Measurements from ENCODE around the gene LRRC8D. TPM values are rescaled to one million over a fixed set of nuclear protein-coding genes. Genes with fewer than 3 reads are reported as not detected.

The LRRC8D gene
- total RNA-seq, 2 donors from 2014 or later, result 8.5 to 49.6 TPM

- Histone ChIP-seq H3K36me3 (no peaks in the 10 kb centered on the region), H3K4me3 (no peak overlapping the region), H3K4me1 (replicated peaks) (no peaks in the 10 kb centered on the region), H3K27me3 (replicated peaks; ENCODE audit: insufficient read depth) (no peaks in the 10 kb centered on the region), H3K27ac (no peak overlapping the region), H3K9me3 (no peaks in the 10 kb centered on the region)
- TF ChIP-seq, protein P1, sequence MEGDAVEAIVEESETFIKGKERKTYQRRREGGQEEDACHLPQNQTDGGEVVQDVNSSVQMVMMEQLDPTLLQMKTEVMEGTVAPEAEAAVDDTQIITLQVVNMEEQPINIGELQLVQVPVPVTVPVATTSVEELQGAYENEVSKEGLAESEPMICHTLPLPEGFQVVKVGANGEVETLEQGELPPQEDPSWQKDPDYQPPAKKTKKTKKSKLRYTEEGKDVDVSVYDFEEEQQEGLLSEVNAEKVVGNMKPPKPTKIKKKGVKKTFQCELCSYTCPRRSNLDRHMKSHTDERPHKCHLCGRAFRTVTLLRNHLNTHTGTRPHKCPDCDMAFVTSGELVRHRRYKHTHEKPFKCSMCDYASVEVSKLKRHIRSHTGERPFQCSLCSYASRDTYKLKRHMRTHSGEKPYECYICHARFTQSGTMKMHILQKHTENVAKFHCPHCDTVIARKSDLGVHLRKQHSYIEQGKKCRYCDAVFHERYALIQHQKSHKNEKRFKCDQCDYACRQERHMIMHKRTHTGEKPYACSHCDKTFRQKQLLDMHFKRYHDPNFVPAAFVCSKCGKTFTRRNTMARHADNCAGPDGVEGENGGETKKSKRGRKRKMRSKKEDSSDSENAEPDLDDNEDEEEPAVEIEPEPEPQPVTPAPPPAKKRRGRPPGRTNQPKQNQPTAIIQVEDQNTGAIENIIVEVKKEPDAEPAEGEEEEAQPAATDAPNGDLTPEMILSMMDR (IDR thresholded peaks at IDR 0.05), result no peak
- no peak for TF ChIP-seq POLR2A (IDR thresholded peaks at IDR 0.05)
- TF ChIP-seq POLR2AphosphoS5 (IDR thresholded peaks at IDR 0.05), result no peak
- intact Hi-C loops (cut with DNase I), result no loop called here
- WGBS, result 97% methylated on average over 1 of the region's 1 CpG
- DNase-seq (ENCODE audit: low spot score), result no peak
Observed at GRCh38 chr1:89810880-89811279, 10.0 kb upstream of the LRRC8D start.

GRCh38 chr1:89812992-89813391, 7.8 kb upstream of the LRRC8D start:
- WGBS, result 55% methylated on average over 1 of the region's 1 CpG
- intact Hi-C loops (cut with DNase I), result no loop called here
- no peak overlapping the region for H3K27ac ChIP-seq
- TF ChIP-seq POLR2AphosphoS5 (IDR thresholded peaks at IDR 0.05) (no peak), POLR2A (IDR thresholded peaks at IDR 0.05) (no peak)
- TF ChIP-seq, protein P1 (IDR thresholded peaks at IDR 0.05), result no peak
- DNase-seq (ENCODE audit: low spot score), result no peak
- H3K27me3 ChIP-seq (replicated peaks; ENCODE audit: insufficient read depth), result no peaks in the 10 kb centered on the region
- H3K9me3 ChIP-seq, result no peaks in the 10 kb centered on the region
- H3K4me1 ChIP-seq (replicated peaks), result no peaks in the 10 kb centered on the region
- H3K36me3 ChIP-seq, result no peaks in the 10 kb centered on the region
- H3K4me3 ChIP-seq, result no peak overlapping the region

DNA sequence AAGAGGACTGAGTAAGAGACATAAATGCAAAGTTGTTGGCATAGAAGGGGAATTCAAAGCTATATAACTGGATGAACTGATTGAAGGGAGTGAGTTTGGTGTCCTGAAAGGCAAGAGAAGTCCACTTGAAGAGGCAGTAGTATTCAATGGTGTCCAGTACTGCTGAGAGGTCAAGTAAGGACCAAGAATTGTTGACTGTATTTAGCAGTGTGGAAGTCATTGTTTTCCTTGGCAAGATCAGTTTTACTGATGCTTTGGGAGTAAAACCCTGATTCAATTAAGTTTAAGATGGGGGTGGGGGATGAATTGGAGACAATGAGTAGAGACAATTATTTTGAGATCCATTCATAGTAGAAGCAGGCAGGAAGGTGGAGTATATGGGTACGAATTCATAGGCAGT, 5.8 kb upstream of the LRRC8D start:
- no peaks in the 10 kb centered on the region for H3K36me3 ChIP-seq
- no peak for DNase-seq (ENCODE audit: low spot score)
- WGBS, result 92% methylated on average over 1 of the region's 1 CpG
- no peaks in the 10 kb centered on the region for H3K27me3 ChIP-seq (replicated peaks; ENCODE audit: insufficient read depth)
- intact Hi-C loops (cut with DNase I), result no loop called here
- no peaks in the 10 kb centered on the region for H3K4me1 ChIP-seq (replicated peaks)
- H3K9me3 ChIP-seq, result no peaks in the 10 kb centered on the region
- TF ChIP-seq POLR2A (IDR thresholded peaks at IDR 0.05) (no peak), POLR2AphosphoS5 (IDR thresholded peaks at IDR 0.05) (no peak)
- TF ChIP-seq, protein P1 (IDR thresholded peaks at IDR 0.05), result no peak
- H3K27ac ChIP-seq, result no peak overlapping the region
- no peak overlapping the region for H3K4me3 ChIP-seq

DNA sequence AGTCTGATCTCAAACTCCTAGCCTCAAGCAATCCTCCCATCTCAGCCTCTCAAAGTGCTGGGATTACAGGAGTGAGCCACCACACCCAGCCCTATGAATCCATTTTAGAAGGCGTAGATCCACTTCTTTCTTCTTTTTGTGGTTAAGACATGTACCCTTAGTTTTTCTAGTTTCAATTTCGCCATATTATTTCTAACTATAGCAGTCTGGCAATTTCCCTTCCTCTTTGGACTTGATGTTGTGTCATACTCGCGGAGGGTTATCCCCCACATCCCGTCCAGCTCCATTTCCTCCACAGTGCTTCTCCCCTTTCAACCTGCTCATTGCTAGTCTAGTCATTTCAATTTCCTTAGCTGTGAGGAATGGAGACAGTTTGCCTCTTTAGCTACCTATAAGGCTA, 5.2 kb upstream of the LRRC8D start:
- Histone ChIP-seq H3K9me3 (no peaks in the 10 kb centered on the region), H3K4me3 (no peak overlapping the region), H3K4me1 (replicated peaks) (no peaks in the 10 kb centered on the region), H3K27me3 (replicated peaks; ENCODE audit: insufficient read depth) (no peaks in the 10 kb centered on the region), H3K36me3 (no peaks in the 10 kb centered on the region), H3K27ac (no peak overlapping the region)
- no peak for DNase-seq (ENCODE audit: low spot score)
- 86% methylated on average over 5 of the region's 5 CpGs for WGBS
- intact Hi-C loops (cut with DNase I), result no loop called here
- TF ChIP-seq POLR2A (IDR thresholded peaks at IDR 0.05) (no peak), POLR2AphosphoS5 (IDR thresholded peaks at IDR 0.05) (no peak)
- TF ChIP-seq, protein P1 (IDR thresholded peaks at IDR 0.05), result no peak

DNA sequence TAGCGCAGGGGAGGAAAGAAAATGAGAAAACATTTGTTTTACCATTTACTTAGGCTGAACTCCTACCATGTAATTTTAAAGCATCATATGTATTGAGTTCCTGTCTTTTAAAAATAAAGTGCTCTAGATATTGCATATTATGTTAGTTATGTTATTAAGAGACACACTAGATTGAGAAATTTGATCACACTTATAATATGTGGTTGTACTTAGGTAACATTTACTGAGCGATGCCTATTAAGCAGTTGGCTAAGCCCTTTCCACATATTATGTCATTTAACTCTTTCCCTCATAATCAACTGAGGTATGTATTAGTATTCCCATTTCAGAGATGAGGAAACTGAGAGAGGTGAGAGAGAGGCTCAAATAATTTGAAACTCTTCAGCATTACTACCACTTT, 4.5 kb upstream of the LRRC8D start:
- no peaks in the 10 kb centered on the region for H3K9me3 ChIP-seq
- no peak overlapping the region for H3K4me3 ChIP-seq
- H3K27me3 ChIP-seq (replicated peaks; ENCODE audit: insufficient read depth), result no peaks in the 10 kb centered on the region
- no peak for TF ChIP-seq POLR2AphosphoS5 (IDR thresholded peaks at IDR 0.05)
- TF ChIP-seq POLR2A (IDR thresholded peaks at IDR 0.05), result no peak
- TF ChIP-seq, protein P1 (IDR thresholded peaks at IDR 0.05), result no peak
- WGBS, result 85% methylated on average over 2 of the region's 2 CpGs
- H3K27ac ChIP-seq, result no peak overlapping the region
- intact Hi-C loops (cut with DNase I), result no loop called here
- DNase-seq (ENCODE audit: low spot score), result no peak
- H3K4me1 ChIP-seq (replicated peaks), result no peaks in the 10 kb centered on the region
- no peaks in the 10 kb centered on the region for H3K36me3 ChIP-seq
